OCI-LY1 (cell line): ENCODE data around the gene TSPAN1.

Source experiments
- H2AFZ ChIP-seq: fragments of 200-600 bp; sonication (generic), shearing (Covaris generic); 2 replicates; pipeline ENCODE4 v1.6.0; 2014; ENCODE audit warnings: antibody characterized with exemption, mild to moderate bottlenecking, low read length
- H3F3A ChIP-seq: fragments of 200-600 bp; sonication (generic), shearing (Covaris generic); 2 replicates; pipeline ENCODE4 v1.6.0; 2014; ENCODE audit warnings: mild to moderate bottlenecking, antibody characterized with exemption, low read length, moderate library complexity; ENCODE audit not compliant: insufficient read depth
- H3K27ac ChIP-seq: fragments of 200-600 bp; sonication (generic); 2 replicates; pipeline ENCODE4 v1.5.1; 2014; ENCODE audit warnings: low read length, mixed run types, mild to moderate bottlenecking, low read depth; ENCODE audit not compliant: poor library complexity, severe bottlenecking
- H3K27me3 ChIP-seq: fragments of 200-600 bp; sonication (generic); 2 replicates; pipeline ENCODE4 v1.6.0; 2014; ENCODE audit warnings: antibody characterized with exemption, mild to moderate bottlenecking, low read length, moderate library complexity; ENCODE audit not compliant: insufficient read depth
- H3K36me3 ChIP-seq: fragments of 200-600 bp; sonication (generic); 2 replicates; pipeline ENCODE4 v1.6.1; 2014; ENCODE audit warnings: mild to moderate bottlenecking, antibody characterized with exemption, low read length, moderate library complexity, mixed read lengths; ENCODE audit not compliant: insufficient read depth
- H3K4me1 ChIP-seq: fragments of 200-600 bp; sonication (generic); 2 replicates; pipeline ENCODE4 v1.5.1; 2014; ENCODE audit warnings: mild to moderate bottlenecking, low read length, moderate library complexity; ENCODE audit not compliant: insufficient read depth, severe bottlenecking
- H3K4me2 ChIP-seq: fragments of 200-600 bp; sonication (generic), shearing (Covaris generic); 2 replicates; pipeline ENCODE4 v1.6.1; 2014; ENCODE audit warnings: low read length
- H3K4me3 ChIP-seq: fragments of 200-600 bp; sonication (generic); 2 replicates; pipeline ENCODE4 v1.5.1; 2014; ENCODE audit warnings: low read length, low read depth, mild to moderate bottlenecking, mixed read lengths; ENCODE audit not compliant: poor library complexity, severe bottlenecking
- H3K79me2 ChIP-seq: fragments of 200-600 bp; shearing (Covaris generic); 2 replicates; pipeline ENCODE4 v1.6.1; 2016; ENCODE audit warnings: mixed run types, low read length, mixed read lengths; ENCODE audit not compliant: insufficient read depth
- H3K9ac ChIP-seq: fragments of 200-600 bp; sonication (generic), shearing (Covaris generic); 2 replicates; pipeline ENCODE4 v1.6.1; 2014; ENCODE audit warnings: mild to moderate bottlenecking, low read length, mixed read lengths
- H3K9me2 ChIP-seq: fragments of 200-600 bp; sonication (generic), shearing (Covaris generic); 2 replicates; pipeline ENCODE4 v1.6.1; 2014; ENCODE audit warnings: low read depth, mild to moderate bottlenecking, low read length, mixed read lengths
- H3K9me3 ChIP-seq: fragments of 200-600 bp; shearing (Covaris generic); 2 replicates; pipeline ENCODE4 v1.6.1; 2014; ENCODE audit warnings: low read length, mixed read lengths
- H4K20me1 ChIP-seq: fragments of 200-600 bp; sonication (generic), shearing (Covaris generic); 2 replicates; pipeline ENCODE4 v1.6.0; 2016; ENCODE audit warnings: mild to moderate bottlenecking, low read length; ENCODE audit not compliant: insufficient read depth
- EZH2 ChIP-seq: fragments of 200-600 bp; sonication (generic), shearing (Covaris generic); IDR thresholded peaks from 2 replicates; pipeline ENCODE4 v1.8.0; 2017; ENCODE audit warnings: borderline replicate concordance, mixed run types, mild to moderate bottlenecking, antibody characterized with exemption, low read length, moderate library complexity, mixed read lengths
- TF ChIP-seq, protein P1 (sequence below): fragments of 200-600 bp; sonication (generic), shearing (Covaris generic); IDR thresholded peaks from 2 replicates; pipeline ENCODE4 v1.5.1; 2017; ENCODE audit warnings: mild to moderate bottlenecking, antibody characterized with exemption, low read length, moderate library complexity, mixed read lengths

Gene TSPAN1

GRCh38 chr1:46190539-46190938, 15.7 kb downstream of the TSPAN1 start:
- no peaks in the 10 kb centered on the region for H3K27me3 ChIP-seq
- H3K9ac ChIP-seq = no peak overlapping the region
- peaks cover 15% of the 10 kb centered on the region; the same call in 1 of the 2 replicates for H3K36me3 ChIP-seq
- TF ChIP-seq, protein P1, sequence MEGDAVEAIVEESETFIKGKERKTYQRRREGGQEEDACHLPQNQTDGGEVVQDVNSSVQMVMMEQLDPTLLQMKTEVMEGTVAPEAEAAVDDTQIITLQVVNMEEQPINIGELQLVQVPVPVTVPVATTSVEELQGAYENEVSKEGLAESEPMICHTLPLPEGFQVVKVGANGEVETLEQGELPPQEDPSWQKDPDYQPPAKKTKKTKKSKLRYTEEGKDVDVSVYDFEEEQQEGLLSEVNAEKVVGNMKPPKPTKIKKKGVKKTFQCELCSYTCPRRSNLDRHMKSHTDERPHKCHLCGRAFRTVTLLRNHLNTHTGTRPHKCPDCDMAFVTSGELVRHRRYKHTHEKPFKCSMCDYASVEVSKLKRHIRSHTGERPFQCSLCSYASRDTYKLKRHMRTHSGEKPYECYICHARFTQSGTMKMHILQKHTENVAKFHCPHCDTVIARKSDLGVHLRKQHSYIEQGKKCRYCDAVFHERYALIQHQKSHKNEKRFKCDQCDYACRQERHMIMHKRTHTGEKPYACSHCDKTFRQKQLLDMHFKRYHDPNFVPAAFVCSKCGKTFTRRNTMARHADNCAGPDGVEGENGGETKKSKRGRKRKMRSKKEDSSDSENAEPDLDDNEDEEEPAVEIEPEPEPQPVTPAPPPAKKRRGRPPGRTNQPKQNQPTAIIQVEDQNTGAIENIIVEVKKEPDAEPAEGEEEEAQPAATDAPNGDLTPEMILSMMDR = no peak
- TF ChIP-seq EZH2 = no peak
- H3K9me3 ChIP-seq = no peaks in the 10 kb centered on the region
- H4K20me1 ChIP-seq = no peaks in the 10 kb centered on the region
- H3K9me2 ChIP-seq = no peaks in the 10 kb centered on the region
- H3K4me1 ChIP-seq = no peaks in the 10 kb centered on the region
- no peak overlapping the region for H3K4me3 ChIP-seq
- H3K27ac ChIP-seq = no peak overlapping the region
- no peaks in the 10 kb centered on the region for H3F3A ChIP-seq
- no peaks in the 10 kb centered on the region for H3K79me2 ChIP-seq
- no peak overlapping the region for H2AFZ ChIP-seq
- H3K4me2 ChIP-seq = no peak overlapping the region

DNA sequence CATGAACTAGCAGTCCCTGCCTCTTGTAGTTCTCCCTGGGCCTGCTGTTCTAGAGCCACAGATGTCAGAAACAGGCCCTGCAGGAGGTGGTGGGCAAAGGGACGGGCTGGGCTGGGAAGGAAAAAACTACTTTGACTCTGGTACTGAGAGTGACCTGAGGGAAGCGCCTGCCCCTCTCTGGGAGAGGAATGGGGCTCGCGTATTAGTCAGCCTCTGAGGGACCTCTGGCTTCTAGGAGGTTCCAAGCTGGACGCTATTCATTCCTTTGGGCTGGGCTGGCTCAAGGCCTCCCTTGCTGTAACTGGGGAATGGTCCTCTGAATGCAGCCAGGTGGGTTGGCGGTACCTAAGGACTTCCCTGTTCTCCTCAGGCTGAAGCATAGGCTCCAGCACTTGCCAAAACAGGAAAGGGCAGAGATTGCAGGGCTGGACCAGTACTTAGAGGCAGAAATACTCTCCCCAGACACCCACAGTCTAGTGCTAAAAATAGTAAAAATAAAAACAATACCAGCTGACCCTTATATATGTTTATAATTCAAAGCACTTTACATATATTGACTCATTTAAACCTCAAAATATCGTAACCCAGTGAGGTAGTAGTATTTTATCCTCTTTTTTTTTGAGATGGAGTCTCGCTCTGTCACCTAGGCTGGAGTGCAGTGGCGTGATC, 16.3 kb downstream of the TSPAN1 start:
- Histone ChIP-seq H3F3A (no peaks in the 10 kb centered on the region), H3K4me3 (no peak overlapping the region), H3K9me2 (no peaks in the 10 kb centered on the region), H3K4me2 (no peak overlapping the region), H3K9me3 (no peaks in the 10 kb centered on the region), H3K27ac (no peak overlapping the region), H3K27me3 (no peaks in the 10 kb centered on the region), H2AFZ (no peak overlapping the region), H3K36me3 (peaks cover 15% of the 10 kb centered on the region; the same call in 1 of the 2 replicates), H3K79me2 (no peaks in the 10 kb centered on the region), H3K4me1 (no peaks in the 10 kb centered on the region), H4K20me1 (no peaks in the 10 kb centered on the region), H3K9ac (no peak overlapping the region)
- TF ChIP-seq, protein P1 = no peak
- no peak for TF ChIP-seq EZH2

DNA sequence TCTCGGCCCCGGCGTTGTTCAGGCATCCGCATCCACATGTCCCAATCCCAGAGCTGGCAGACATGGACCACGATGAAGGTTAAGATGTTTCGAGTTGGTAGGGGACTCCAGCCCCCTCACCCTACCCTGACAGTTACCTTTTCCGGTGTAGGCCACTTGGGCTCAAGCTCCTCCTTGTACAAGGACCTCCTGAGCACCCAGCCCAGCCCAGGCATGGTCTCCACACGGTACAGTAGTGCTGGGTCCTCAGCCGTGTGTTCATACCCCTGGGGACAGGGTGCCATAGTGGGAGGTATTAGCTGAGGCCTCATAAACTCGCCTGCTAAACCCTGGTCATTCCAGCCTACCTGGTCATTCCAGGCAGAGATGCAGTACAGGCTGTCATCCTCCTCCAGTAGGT, 17.3 kb downstream of the TSPAN1 start:
- Histone ChIP-seq H3K36me3 (peaks cover 15% of the 10 kb centered on the region; the same call in 1 of the 2 replicates), H3K9me2 (no peaks in the 10 kb centered on the region), H2AFZ (no peak overlapping the region), H3K9ac (no peak overlapping the region), H3K9me3 (no peaks in the 10 kb centered on the region), H3K27ac (no peak overlapping the region), H3K4me1 (peaks cover 2% of the 10 kb centered on the region), H4K20me1 (no peaks in the 10 kb centered on the region), H3K4me3 (no peak overlapping the region), H3K79me2 (no peaks in the 10 kb centered on the region), H3K27me3 (no peaks in the 10 kb centered on the region), H3K4me2 (no peak overlapping the region), H3F3A (no peaks in the 10 kb centered on the region)
- TF ChIP-seq, protein P1 = no peak
- no peak for TF ChIP-seq EZH2
